Testis (tissue), 2 donors: ENCODE measurements around the gene ARFGEF3.

Experiments
- CTCF ChIP-seq, 3 experiments: fragments of 450-650 bp in 2 of 3; fragments of 200-600 bp in 1 of 3; sonication (generic) in 1 of 3; IDR thresholded peaks; one replicate each; pipeline ENCODE4 v1.5.1; 2016 to 2019; ENCODE audit warnings: antibody characterized with exemption in 3 of 3, mild to moderate bottlenecking in 2 of 3, moderate library complexity in 1 of 3
- POLR2A ChIP-seq: fragments of 450-650 bp; IDR thresholded peaks from one replicate; pipeline ENCODE4 v1.6.1; 2017; ENCODE audit warnings: antibody characterized with exemption, mild to moderate bottlenecking, moderate library complexity

DNA sequence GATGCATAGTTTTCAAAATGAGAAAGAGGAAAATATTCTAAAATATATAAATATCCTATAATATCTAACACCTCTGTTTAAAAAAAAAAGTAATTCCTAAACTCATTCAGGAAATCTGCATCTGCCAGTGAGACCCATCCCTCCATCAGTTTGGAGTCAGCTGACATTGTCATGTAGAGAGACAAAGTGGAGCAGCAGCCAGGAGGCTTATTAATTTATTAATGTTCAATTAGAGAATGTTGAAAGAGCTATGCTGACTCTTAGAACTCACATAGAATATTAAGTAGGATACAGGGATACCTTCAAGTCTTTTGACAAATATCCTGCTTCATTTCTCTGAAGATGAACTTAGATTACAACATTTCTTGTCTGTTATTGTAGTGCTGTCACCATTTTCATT lies 41.8 kb upstream of the ARFGEF3 start:
- TF ChIP-seq CTCF (IDR thresholded peaks at IDR 0.05) (no peak), POLR2A (no peak)
